ENCODE data around the gene DIPK1C.

- TF ChIP-seq CTCF (IDR thresholded peaks at IDR 0.05; ENCODE audit: insufficient read depth, low read length) = no peak
- TF ChIP-seq POLR2AphosphoS5 (IDR thresholded peaks at IDR 0.05; ENCODE audit: low read depth) = no peak
Measured at GRCh38 chr18:74400813-74401212, 56.3 kb downstream of the DIPK1C start.

Data from HL-60 (cell line).